Activated CD4-positive, CD25-positive, alpha-beta regulatory T cell treated with anti-CD3 and anti-CD28 coated beads, Interleukin-2, amount 50 U/mL, for 24 hours (primary cell): ENCODE results near the gene ALB.

Experiments used
- ATAC-seq, 2 donors: fragments of 150-1000 bp; cut with Tn5 transposase; one replicate each; pipeline ENCODE4 v1.10.0; 2021; ENCODE audit warnings: mild to moderate bottlenecking in 1 of 2, moderate library complexity in 1 of 2

ALB gene

GRCh38 chr4:73409012-73409862 is 5.2 kb downstream of the ALB start:
- no peak for ATAC-seq

GRCh38 chr4:73409978-73410548 is 6.0 kb downstream of the ALB start:
- ATAC-seq: no peak

DNA sequence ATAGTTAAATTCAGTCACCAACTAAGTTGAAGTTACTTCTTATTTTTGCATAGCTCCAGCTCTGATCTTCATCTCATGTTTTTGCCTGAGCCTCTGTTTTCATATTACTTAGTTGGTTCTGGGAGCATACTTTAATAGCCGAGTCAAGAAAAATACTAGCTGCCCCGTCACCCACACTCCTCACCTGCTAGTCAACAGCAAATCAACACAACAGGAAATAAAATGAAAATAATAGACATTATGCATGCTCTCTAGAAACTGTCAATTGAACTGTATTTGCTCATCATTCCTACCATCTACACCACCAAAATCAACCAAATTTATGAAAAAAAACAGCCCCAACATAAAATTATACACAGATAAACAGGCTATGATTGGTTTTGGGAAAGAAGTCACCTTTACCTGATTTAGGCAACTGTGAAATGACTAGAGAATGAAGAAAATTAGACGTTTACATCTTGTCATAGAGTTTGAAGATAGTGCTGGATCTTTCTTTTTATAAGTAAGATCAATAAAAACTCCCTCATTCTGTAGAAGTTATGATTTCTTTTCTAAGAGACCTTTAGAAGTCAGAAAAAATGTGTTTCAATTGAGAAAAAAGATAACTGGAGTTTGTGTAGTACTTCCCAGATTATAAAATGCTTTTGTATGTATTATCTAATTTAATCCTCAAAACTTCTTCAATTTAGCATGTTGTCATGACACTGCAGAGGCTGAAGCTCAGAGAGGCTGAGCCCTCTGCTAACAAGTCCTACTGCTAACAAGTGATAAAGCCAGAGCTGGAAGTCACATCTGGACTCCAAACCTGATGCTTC is 7.0 kb downstream of the ALB start:
- no peak for ATAC-seq

- no peak for ATAC-seq
Measured at GRCh38 chr4:73411731-73412414, 7.8 kb downstream of the ALB start.

DNA sequence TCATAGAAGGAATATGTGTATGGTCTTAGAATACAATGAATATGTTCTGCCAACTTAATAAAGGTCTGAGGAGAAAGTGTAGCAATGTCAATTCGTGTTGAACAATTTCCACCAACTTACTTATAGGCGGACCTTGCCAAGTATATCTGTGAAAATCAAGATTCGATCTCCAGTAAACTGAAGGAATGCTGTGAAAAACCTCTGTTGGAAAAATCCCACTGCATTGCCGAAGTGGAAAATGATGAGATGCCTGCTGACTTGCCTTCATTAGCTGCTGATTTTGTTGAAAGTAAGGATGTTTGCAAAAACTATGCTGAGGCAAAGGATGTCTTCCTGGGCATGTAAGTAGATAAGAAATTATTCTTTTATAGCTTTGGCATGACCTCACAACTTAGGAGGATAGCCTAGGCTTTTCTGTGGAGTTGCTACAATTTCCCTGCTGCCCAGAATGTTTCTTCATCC is 9.2 kb downstream of the ALB start:
- no peak for ATAC-seq

DNA sequence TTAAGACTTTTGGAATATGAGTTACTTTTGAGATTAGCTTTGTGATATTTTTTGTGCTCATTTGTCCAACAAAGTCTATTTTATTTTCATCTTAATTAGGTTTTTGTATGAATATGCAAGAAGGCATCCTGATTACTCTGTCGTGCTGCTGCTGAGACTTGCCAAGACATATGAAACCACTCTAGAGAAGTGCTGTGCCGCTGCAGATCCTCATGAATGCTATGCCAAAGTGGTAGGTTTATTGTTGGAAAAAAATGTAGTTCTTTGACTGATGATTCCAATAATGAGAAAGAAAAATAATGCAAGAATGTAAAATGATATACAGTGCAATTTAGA is 10.8 kb downstream of the ALB start:
- no peak for ATAC-seq

DNA sequence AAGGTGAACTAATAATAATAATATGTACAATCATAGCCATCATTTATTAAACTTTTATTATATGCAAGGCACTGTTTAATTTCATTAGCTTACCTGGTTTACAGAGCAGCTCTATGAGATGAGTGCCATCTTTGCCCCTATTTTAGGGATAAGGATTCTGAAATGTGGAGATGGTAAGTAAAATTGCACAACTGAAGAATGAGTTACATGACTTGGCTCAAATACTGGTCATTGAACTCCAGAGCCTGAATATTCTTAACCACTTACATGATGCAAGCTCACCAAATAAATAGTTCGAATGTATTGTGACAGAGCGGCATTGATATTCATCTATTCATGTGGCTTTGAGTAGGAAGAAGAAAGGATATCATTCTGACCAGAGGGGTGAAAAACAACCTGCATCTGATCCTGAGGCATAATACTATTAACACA is 11.7 kb downstream of the ALB start:
- no peak for ATAC-seq

DNA sequence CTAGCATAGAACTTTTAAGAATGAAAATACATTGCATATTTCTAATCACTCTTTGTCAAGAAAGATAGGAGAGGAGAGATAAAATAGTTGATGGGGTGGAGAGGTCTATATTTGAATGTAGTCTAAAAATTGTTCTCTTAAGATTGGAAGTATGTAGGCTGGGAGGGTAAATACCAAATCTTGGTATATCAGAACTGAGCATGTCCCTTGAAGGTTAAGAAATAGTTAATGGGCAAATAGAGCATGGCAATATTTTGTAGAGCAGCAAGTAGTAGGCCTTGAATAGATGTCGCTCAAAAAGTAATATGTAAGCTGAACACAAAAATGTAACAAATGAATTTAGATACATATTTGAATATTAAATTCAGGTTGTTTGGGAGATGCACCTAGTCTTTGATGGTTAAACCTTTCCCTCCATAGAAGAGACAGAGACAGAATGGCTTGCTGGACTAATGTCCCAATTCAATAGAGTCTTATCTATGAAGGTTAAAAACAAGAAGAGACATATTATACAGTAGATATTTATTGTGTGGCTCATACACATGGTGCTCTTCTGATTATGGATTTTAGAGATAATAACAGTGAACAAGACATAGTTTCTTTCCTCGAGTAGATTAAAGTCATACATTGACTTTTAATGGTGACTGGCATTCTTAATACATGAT is 12.5 kb downstream of the ALB start:
- ATAC-seq: no peak

- ATAC-seq: no peak
Measured at GRCh38 chr4:73417342-73417741, 13.3 kb downstream of the ALB start.

DNA sequence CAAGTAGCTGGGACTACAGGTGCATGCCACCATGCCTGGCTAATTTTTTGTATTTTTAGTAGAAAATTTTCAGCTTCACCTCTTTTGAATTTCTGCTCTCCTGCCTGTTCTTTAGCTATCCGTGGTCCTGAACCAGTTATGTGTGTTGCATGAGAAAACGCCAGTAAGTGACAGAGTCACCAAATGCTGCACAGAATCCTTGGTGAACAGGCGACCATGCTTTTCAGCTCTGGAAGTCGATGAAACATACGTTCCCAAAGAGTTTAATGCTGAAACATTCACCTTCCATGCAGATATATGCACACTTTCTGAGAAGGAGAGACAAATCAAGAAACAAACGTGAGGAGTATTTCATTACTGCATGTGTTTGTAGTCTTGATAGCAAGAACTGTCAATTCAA is 13.9 kb downstream of the ALB start:
- no peak for ATAC-seq

DNA sequence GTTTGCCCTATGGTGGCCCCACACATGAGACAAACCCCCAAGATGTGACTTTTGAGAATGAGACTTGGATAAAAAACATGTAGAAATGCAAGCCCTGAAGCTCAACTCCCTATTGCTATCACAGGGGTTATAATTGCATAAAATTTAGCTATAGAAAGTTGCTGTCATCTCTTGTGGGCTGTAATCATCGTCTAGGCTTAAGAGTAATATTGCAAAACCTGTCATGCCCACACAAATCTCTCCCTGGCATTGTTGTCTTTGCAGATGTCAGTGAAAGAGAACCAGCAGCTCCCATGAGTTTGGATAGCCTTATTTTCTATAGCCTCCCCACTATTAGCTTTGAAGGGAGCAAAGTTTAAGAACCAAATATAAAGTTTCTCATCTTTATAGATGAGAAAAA is 14.6 kb downstream of the ALB start:
- no peak for ATAC-seq

DNA sequence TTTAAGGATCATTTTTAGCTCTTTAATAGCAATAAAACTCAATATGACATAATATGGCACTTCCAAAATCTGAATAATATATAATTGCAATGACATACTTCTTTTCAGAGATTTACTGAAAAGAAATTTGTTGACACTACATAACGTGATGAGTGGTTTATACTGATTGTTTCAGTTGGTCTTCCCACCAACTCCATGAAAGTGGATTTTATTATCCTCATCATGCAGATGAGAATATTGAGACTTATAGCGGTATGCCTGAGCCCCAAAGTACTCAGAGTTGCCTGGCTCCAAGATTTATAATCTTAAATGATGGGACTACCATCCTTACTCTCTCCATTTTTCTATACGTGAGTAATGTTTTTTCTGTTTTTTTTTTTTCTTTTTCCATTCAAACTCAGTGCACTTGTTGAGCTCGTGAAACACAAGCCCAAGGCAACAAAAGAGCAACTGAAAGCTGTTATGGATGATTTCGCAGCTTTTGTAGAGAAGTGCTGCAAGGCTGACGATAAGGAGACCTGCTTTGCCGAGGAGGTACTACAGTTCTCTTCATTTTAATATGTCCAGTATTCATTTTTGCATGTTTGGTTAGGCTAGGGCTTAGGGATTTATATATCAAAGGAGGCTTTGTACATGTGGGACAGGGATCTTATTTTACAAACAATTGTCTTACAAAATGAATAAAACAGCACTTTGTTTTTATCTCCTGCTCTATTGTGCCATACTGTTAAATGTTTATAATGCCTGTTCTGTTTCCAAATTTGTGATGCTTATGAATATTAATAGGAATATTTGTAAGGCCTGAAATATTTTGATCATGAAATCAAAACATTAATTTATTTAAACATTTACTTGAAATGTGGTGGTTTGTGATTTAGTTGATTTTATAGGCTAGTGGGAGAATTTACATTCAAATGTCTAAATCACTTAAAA is 15.3 kb downstream of the ALB start:
- no peak for ATAC-seq

GRCh38 chr4:73420615-73421014 is 16.5 kb downstream of the ALB start:
- ATAC-seq: no peak

- no peak for ATAC-seq
Measured at GRCh38 chr4:73421708-73422457, 17.8 kb downstream of the ALB start.

DNA sequence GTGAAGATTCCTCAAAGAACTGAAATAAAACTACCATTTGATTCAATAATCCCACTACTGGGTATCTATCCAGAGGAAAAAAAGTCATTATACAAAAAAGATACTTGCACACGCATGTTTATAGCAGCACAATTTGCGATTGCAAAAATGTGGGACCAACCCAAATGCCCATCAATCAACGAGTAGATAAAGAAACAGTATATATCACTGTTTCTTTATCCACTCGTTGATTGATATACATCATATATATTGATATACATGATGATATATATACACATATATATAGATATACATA is 18.3 kb downstream of the ALB start:
- ATAC-seq: no peak

DNA sequence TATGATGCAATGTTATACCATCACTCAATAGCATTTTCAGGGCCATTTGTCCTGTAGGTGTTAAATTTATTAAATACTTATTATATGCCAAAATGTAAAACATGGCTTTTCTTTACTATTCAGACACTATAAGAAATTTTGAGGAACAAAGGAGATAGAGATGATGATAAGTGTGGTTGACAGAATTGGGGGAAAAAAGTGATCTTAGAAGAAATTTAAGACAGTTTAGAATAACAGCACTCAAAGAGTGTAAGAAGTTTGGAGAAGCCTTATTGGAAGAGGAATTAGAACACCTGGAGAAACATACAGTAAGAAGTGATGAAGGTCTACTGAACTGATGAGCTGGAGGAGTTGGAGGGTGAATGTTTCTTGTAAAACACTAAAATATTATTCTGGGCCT is 19.1 kb downstream of the ALB start:
- no peak for ATAC-seq

DNA sequence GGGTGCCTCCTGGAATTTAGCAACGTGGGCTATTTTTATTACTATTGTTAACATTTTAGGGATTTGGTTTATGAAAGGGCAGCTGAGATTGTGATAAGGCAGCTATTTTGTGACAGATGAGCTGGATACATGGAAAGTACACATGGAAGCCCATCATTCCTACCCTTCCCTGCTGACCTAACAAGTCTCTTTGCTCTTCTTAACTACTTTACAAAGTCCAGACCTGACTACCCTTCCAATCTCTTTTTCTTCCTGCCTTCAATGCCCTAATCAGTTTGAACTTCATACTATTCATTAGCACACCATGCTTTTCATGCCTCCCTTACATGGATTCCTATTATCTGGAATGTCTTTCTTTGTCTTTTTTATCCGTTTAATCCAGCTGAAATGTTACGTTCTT is 22.6 kb downstream of the ALB start:
- ATAC-seq: no peak

DNA sequence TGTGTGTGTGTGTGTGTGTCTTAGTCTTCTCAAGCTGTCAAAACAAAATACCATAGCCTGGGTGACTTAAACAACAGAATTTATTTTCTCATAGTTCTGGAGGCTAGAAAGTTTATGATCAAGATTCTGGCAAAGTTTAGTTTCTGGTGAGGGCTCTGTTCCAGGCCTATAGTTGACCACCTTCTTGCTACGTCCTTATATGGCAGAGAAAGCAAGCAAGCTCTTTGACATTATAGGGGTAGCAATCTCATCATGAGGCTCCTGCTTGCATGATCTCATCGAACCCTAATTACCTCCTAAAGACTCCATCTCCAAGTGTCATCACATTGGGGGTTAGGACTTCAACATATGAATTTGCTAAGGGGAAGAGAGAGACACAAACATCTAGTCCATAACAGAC is 25.0 kb downstream of the ALB start:
- ATAC-seq: no peak

DNA sequence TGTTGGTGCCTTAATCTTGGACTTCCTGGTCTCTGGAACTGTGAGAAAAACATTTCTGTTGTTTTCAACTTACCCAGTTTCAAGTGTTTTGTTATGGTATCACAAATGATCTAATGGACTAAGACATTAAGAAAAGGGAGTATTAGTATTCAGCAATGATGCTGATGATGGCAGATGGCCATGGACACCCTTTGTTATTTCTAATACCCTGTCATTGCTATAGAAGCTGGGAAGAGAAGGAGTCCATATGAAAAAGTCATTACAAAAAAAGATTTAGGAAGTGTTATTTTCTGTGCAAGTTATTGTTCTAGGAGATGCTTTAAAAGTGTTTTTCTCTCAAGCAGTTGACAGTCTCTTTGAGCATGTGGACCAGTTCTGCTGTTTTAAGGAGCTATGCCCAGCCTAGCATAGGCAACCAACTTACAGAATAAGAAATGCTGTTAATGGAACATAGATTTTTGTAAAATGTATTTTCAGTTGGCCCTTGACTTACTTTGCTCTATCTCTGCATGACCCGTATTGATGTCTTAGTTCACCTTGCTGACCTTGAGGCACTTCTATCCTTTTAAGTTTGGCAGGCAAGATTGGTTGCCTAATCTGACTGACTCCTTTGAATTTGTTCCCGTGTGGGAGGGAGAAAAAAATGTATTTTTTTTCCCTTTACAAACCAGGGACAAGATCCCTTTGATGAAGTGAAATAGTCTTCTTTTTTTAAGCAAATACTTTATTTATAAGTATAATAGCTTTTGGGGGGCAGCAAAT is 25.9 kb downstream of the ALB start:
- no peak for ATAC-seq

DNA sequence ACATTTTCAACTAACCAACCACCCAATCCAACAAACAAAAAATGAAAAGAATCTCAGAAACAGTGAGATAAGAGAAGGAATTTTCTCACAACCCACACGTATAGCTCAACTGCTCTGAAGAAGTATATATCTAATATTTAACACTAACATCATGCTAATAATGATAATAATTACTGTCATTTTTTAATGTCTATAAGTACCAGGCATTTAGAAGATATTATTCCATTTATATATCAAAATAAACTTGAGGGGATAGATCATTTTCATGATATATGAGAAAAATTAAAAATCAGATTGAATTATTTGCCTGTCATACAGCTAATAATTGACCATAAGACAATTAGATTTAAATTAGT is 27.7 kb downstream of the ALB start:
- no peak for ATAC-seq
